ENCODE data around the gene KRTAP4-8. TPM values are rescaled to one million over a fixed set of nuclear protein-coding genes. Genes with fewer than 3 reads are reported as not detected.
"Not testable (repeated sequence)": the region's sequence is repeated elsewhere in the genome, so short reads cannot be mapped to it uniquely, and the experiment has no call there.

KRTAP4-8 gene
- total and polyA plus RNA-seq, 2 experiments from 2014 or later, result not detected

DNA sequence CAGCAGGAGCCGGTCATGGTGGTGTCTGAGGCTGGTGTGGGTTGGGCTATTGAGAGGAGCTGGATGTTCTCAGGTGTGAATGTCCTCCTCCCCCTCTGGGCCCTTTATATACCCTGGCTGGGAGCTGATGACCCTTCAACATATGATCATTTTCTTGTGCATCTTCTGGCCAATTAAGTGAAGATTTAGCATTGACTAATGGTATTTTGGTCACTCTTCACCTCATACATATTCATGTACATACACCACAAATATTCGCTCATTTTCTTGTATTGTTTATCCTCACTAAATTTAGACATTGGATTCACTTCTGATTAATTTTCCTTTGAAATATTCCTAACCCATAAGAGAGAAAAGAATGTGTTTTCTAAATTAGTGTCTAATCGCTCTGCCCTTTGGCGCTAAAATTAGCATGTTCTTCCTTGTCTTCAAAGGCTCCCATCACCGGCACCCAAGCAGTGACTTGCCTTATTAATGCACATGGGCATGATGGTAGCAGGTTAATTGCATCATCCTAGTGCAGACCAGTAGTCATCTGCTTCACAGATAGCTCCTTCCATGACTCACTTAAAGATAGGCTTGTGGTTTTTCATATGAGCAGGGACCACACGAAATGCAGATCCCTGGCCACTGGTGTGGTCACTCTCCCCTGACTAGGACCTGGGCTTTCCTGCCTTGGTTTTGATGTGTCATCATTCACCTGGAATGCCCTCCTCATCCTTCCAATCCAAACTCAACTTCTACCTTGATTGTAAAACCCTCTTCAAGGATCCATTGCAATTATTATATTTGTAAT is 31.9 kb downstream of the KRTAP4-8 start, which contains the start of gene KRTAP2-4:
Gene KRTAP2-4, minus strand, starts transcription at position 51 of the 796 bp plus-strand sequence. Its CDS starts 34 bp downstream, at position 17.
- Histone ChIP-seq H3K9me3 (ENCODE audit: low read depth) (no peaks in the 10 kb centered on the region), H3K79me2 (no peaks in the 10 kb centered on the region), H3K27ac (no peak within 1 kb of the TSS), H3K9me2 (replicated peaks; ENCODE audit: insufficient read depth) (no peaks in the 10 kb centered on the region), H3K27me3 (no peaks in the 10 kb centered on the region), H2AFZ (no peak within 1 kb of the TSS), H4K20me1 (ENCODE audit: insufficient read depth, poor library complexity, severe bottlenecking) (no peaks in the 10 kb centered on the region), H3K36me3 (replicated peaks; ENCODE audit: insufficient read depth, low read depth) (no peaks in the 10 kb centered on the region), H3K4me3 (no peak within 1 kb of the TSS), H3K4me1 (ENCODE audit: insufficient read depth) (no peaks in the 10 kb centered on the region), H3K4me2 (no peak within 1 kb of the TSS)
- TF ChIP-seq, protein P1, sequence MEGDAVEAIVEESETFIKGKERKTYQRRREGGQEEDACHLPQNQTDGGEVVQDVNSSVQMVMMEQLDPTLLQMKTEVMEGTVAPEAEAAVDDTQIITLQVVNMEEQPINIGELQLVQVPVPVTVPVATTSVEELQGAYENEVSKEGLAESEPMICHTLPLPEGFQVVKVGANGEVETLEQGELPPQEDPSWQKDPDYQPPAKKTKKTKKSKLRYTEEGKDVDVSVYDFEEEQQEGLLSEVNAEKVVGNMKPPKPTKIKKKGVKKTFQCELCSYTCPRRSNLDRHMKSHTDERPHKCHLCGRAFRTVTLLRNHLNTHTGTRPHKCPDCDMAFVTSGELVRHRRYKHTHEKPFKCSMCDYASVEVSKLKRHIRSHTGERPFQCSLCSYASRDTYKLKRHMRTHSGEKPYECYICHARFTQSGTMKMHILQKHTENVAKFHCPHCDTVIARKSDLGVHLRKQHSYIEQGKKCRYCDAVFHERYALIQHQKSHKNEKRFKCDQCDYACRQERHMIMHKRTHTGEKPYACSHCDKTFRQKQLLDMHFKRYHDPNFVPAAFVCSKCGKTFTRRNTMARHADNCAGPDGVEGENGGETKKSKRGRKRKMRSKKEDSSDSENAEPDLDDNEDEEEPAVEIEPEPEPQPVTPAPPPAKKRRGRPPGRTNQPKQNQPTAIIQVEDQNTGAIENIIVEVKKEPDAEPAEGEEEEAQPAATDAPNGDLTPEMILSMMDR (IDR thresholded peaks at IDR 0.05; ENCODE audit: poor library complexity), result no peak
- no peak for DNase-seq (ENCODE audit: low spot score)
- 87% methylated on average over 5 of the region's 6 CpGs for WGBS (ENCODE audit: low lambda C conversion rate, missing lambda C conversion rate)

DNA sequence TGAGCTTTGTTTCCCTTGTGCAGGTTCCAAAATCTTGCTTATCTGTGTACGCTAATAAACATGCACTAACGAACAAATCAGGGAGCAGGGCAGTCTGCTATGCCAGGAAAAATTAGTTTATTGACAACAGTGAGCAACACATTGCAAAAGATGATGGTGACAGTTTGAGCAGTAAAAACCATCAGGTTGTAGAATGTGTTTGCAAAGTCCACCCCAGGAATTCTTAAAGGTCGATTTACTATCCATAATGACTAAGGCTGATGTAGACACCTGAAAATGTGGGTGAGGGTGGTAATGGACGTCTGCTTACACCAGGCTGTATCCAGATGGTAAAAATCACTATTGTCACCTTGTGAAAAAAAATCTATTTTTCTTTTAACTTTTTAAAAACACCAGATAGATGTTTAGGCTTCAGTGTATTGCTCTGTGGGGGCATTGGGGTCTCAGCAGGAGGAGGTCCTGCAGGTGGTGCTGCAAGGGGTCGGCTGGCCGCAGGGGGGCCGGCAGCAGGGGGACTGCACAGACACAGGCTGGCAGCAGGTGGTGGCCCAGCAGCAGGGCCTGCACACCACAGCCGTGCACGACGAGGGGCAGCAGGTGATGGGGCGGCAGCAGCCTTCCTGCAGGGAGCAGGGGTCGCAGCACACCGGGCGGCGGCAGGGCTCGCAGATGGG is 32.8 kb downstream of the KRTAP4-8 start:
- not testable (repeated sequence) for H4K20me1 ChIP-seq (ENCODE audit: insufficient read depth, poor library complexity, severe bottlenecking); H2AFZ ChIP-seq; H3K27me3 ChIP-seq; H3K4me3 ChIP-seq; DNase-seq (ENCODE audit: low spot score); H3K4me1 ChIP-seq (ENCODE audit: insufficient read depth); H3K79me2 ChIP-seq; H3K4me2 ChIP-seq; H3K9me3 ChIP-seq (ENCODE audit: low read depth); H3K36me3 ChIP-seq (replicated peaks; ENCODE audit: insufficient read depth, low read depth); H3K27ac ChIP-seq; H3K9me2 ChIP-seq (replicated peaks; ENCODE audit: insufficient read depth)
- 75% methylated on average over 7 of the region's 16 CpGs for WGBS (ENCODE audit: low lambda C conversion rate, missing lambda C conversion rate)

DNA sequence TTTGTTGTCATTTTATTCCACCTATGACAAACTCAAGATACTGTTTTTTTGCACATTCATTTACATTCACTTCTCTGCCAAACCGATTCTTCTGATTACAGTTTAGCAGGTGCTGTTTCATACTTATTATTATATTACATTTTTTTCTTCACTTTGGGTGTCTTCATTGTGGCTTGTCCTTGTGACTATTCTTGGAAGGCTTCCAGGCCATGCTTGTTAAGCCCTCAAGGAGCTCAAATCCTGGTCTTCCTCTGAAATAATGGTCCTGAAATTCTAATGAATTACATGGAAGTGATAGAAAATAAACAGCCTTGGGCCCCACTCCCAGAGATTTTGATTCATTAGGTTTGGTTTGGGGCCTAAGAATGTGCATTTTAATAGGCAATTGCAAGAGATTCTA is 33.6 kb downstream of the KRTAP4-8 start:
- Histone ChIP-seq H3K9me3 (ENCODE audit: low read depth) (no peaks in the 10 kb centered on the region), H3K79me2 (no peaks in the 10 kb centered on the region), H3K4me2 (no peak overlapping the region), H3K4me1 (ENCODE audit: insufficient read depth) (no peaks in the 10 kb centered on the region), H4K20me1 (ENCODE audit: insufficient read depth, poor library complexity, severe bottlenecking) (no peaks in the 10 kb centered on the region), H3K4me3 (no peak overlapping the region), H2AFZ (no peak overlapping the region), H3K36me3 (replicated peaks; ENCODE audit: insufficient read depth, low read depth) (no peaks in the 10 kb centered on the region), H3K9me2 (replicated peaks; ENCODE audit: insufficient read depth) (no peaks in the 10 kb centered on the region), H3K27me3 (no peaks in the 10 kb centered on the region), H3K27ac (no peak overlapping the region)
- WGBS (ENCODE audit: low lambda C conversion rate, missing lambda C conversion rate), result 96% methylated on average over 1 of the region's 1 CpG
- DNase-seq (ENCODE audit: low spot score), result no peak
- TF ChIP-seq EZH2phosphoT487 (IDR thresholded peaks at IDR 0.05; ENCODE audit: low read depth, severe bottlenecking, unreplicated experiment) (no peak), EZH2 (IDR thresholded peaks at IDR 0.05; ENCODE audit: borderline replicate concordance) (no peak)
- TF ChIP-seq, protein P1 (IDR thresholded peaks at IDR 0.05; ENCODE audit: poor library complexity), result no peak

DNA sequence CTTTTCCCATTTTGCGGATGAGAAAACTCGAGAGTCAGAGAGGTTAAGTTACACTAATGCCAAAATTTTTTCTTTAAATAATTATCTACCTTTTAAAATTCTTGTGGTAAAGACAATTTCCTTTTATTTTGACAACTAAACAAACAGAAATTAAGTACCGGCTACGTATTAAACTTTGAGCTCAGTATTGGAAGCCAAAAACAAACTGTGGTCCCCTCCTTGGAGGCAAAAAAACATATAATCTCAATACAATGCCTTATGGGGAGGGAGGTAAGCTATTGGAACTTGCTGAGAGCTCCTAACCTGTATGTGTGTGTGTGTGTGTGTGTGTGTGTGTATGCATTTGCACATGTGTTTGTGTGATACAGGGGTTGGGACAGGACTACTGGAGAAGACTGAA is 34.5 kb downstream of the KRTAP4-8 start:
- DNase-seq (ENCODE audit: low spot score), result no peak
- Histone ChIP-seq H3K9me3 (ENCODE audit: low read depth) (no peaks in the 10 kb centered on the region), H3K9me2 (replicated peaks; ENCODE audit: insufficient read depth) (no peaks in the 10 kb centered on the region), H3K4me3 (no peak overlapping the region), H3K4me1 (ENCODE audit: insufficient read depth) (no peaks in the 10 kb centered on the region), H4K20me1 (ENCODE audit: insufficient read depth, poor library complexity, severe bottlenecking) (no peaks in the 10 kb centered on the region), H3K4me2 (no peak overlapping the region), H3K36me3 (replicated peaks; ENCODE audit: insufficient read depth, low read depth) (no peaks in the 10 kb centered on the region), H3K27me3 (no peaks in the 10 kb centered on the region), H2AFZ (no peak overlapping the region), H3K79me2 (no peaks in the 10 kb centered on the region), H3K27ac (no peak overlapping the region)
- WGBS (ENCODE audit: low lambda C conversion rate, missing lambda C conversion rate), result 79% methylated on average over 4 of the region's 4 CpGs
- TF ChIP-seq, protein P1 (IDR thresholded peaks at IDR 0.05; ENCODE audit: poor library complexity), result no peak
- TF ChIP-seq EZH2 (IDR thresholded peaks at IDR 0.05; ENCODE audit: borderline replicate concordance), result no peak
- no peak for TF ChIP-seq EZH2phosphoT487 (IDR thresholded peaks at IDR 0.05; ENCODE audit: low read depth, severe bottlenecking, unreplicated experiment)
